ENCODE measurements around the gene CLDN5.

CLDN5 gene

DNA sequence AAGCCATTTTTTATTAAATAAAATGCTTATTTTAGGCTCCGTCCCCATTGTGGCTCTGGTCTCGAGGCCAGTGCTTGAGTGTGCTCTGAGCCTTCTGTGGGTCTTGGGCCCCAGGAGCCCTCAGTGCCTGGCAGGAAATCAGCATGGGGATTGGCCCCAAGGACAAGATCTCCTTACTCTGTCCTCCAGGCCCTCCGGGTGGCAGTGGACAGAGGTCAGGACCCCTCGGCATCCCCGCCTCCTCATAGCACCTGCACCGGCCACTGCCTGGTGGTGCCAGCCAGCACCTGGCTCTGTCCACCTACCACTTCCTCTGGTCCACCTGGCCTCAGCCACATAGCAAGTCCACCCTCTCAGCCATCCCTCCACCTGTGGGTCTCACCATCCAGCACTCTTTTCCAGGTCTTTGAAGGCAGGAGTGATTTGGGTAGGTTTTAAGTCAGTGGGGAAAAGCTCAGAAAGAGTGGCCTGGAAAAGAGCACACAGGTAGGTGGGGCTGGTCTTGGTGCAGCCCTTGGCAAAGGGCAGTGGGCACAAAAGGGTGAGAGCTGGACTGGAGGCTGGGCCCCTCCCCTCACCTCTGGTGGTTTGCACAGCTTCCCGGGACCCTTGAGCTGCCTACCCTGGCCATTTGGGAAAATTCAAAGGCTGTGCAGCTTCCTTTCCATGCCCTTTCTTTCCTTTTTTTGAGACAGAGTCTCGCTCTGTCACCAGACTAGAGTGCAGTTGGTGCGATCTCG is 3.5 kb downstream of the CLDN5 start:
- DNase-seq: no peak
- no peaks in the 10 kb centered on the region for H3K36me3 ChIP-seq (replicated peaks; ENCODE audit: insufficient read depth, low read length)

DNA sequence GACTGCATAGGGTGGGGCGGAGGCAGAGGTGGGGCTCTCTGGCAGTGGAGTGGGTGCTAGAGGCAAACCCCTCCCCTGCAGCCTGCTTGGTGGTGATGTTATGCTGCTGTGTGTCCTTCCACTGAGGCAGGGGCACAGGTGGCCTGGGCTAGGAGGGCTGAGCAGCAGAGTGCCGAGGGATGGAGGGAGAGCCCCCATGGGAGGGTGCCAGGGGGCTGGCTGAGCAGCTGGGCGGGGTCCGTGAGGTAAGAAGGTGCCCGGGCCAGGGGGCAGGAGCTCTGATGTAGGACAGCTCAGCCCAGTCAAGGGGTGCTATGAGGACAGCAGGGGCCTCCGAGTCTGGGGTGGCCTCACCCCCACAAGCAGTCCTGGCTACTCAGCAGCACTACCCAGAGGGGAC is 4.2 kb downstream of the CLDN5 start:
- Histone ChIP-seq H3K9me2 (replicated peaks; ENCODE audit: insufficient read depth, low read length) (no peaks in the 10 kb centered on the region), H3K27ac (ENCODE audit: low read length) (no peak overlapping the region), H3K4me1 (ENCODE audit: low read length) (no peaks in the 10 kb centered on the region), H2AFZ (ENCODE audit: low read length) (no peak overlapping the region), H3K4me3 (ENCODE audit: low read length) (no peak overlapping the region), H3K9ac (ENCODE audit: low read length) (no peak overlapping the region), H4K20me1 (ENCODE audit: insufficient read depth, low read length) (no peaks in the 10 kb centered on the region), H3K27me3 (replicated peaks; ENCODE audit: insufficient read depth, low read length) (no peaks in the 10 kb centered on the region), H3K9me3 (replicated peaks; ENCODE audit: insufficient read depth, low read length) (no peaks in the 10 kb centered on the region), H3K36me3 (replicated peaks; ENCODE audit: insufficient read depth, low read length) (no peaks in the 10 kb centered on the region), H3K79me2 (ENCODE audit: low read length) (no peaks in the 10 kb centered on the region), H3K4me2 (ENCODE audit: low read depth, low read length) (no peak overlapping the region), H3F3A (ENCODE audit: insufficient read depth, low read length) (no peaks in the 10 kb centered on the region)
- DNase-seq: no peak
- TF ChIP-seq EZH2 (optimal IDR thresholded peaks at IDR 0.05; ENCODE audit: low read depth, low read length) (no peak), EZH2phosphoT487 (IDR thresholded peaks at IDR 0.05; ENCODE audit: low read length) (no peak)
- TF ChIP-seq, protein P1, sequence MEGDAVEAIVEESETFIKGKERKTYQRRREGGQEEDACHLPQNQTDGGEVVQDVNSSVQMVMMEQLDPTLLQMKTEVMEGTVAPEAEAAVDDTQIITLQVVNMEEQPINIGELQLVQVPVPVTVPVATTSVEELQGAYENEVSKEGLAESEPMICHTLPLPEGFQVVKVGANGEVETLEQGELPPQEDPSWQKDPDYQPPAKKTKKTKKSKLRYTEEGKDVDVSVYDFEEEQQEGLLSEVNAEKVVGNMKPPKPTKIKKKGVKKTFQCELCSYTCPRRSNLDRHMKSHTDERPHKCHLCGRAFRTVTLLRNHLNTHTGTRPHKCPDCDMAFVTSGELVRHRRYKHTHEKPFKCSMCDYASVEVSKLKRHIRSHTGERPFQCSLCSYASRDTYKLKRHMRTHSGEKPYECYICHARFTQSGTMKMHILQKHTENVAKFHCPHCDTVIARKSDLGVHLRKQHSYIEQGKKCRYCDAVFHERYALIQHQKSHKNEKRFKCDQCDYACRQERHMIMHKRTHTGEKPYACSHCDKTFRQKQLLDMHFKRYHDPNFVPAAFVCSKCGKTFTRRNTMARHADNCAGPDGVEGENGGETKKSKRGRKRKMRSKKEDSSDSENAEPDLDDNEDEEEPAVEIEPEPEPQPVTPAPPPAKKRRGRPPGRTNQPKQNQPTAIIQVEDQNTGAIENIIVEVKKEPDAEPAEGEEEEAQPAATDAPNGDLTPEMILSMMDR (IDR thresholded peaks at IDR 0.05; ENCODE audit: low read length): no peak

More for the DNA sequence above, 3.5 kb downstream of the CLDN5 start:
- no peaks in the 10 kb centered on the region for H3K9me2 ChIP-seq (replicated peaks; ENCODE audit: insufficient read depth, low read length)
- no peaks in the 10 kb centered on the region for H4K20me1 ChIP-seq (ENCODE audit: insufficient read depth, low read length)
- no peak overlapping the region for H3K27ac ChIP-seq (ENCODE audit: low read length)
- no peak overlapping the region for H3K9ac ChIP-seq (ENCODE audit: low read length)
- H3K4me2 ChIP-seq (ENCODE audit: low read depth, low read length): no peak overlapping the region
- no peak overlapping the region for H3K4me3 ChIP-seq (ENCODE audit: low read length)
- no peaks in the 10 kb centered on the region for H3K27me3 ChIP-seq (replicated peaks; ENCODE audit: insufficient read depth, low read length)
- no peaks in the 10 kb centered on the region for H3K9me3 ChIP-seq (replicated peaks; ENCODE audit: insufficient read depth, low read length)
- no peak overlapping the region for H2AFZ ChIP-seq (ENCODE audit: low read length)
- H3F3A ChIP-seq (ENCODE audit: insufficient read depth, low read length): no peaks in the 10 kb centered on the region
- H3K79me2 ChIP-seq (ENCODE audit: low read length): no peaks in the 10 kb centered on the region
- TF ChIP-seq EZH2phosphoT487 (IDR thresholded peaks at IDR 0.05; ENCODE audit: low read length): no peak
- no peak for TF ChIP-seq EZH2 (optimal IDR thresholded peaks at IDR 0.05; ENCODE audit: low read depth, low read length)
- TF ChIP-seq, protein P1 (IDR thresholded peaks at IDR 0.05; ENCODE audit: low read length): no peak
- H3K4me1 ChIP-seq (ENCODE audit: low read length): no peaks in the 10 kb centered on the region

DNA sequence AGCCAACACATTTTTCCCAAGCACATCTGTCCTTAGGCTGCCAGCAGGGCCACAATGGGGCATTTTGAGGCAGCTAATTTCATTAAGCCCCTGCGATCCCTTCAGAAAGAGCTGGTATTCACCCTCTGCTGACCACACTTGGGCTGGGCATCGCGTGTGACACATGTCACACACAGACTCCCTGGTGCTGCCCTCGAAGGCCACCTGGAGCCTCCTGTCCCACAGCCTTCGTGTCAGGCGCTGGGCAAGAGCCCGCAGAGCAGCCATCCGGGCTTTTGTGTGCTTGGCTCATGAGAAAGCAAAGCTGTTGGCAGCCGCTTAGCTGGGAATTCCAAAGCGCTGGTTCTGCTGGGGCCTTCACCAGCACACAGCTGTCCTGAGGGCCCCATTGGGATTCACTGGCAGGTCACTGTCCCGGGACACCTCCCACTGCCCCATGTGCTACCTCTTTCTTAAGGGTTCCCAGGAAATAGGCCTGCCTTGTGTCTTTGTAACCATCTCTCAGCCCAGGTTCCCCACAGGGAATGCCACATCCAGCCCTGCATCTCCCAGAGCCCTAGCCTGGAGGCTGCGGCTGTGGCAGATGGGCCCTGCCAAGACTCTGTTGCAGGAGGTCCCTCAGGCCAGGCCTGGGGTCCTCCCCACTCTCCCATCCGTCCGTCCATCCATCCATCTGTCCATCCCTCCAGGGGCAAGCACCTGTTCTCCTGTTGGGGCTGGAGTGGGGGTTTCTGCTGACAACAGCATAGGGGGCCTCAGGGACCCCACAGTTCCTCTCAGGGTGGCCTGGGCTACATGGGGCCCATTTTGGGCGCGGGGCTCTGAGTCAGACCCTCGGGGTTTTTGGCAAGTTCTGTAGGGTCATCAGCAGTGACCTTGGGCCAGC is 4.9 kb downstream of the CLDN5 start:
- Histone ChIP-seq H3K9ac (ENCODE audit: low read length) (no peak overlapping the region), H2AFZ (ENCODE audit: low read length) (no peak overlapping the region), H4K20me1 (ENCODE audit: insufficient read depth, low read length) (no peaks in the 10 kb centered on the region), H3F3A (ENCODE audit: insufficient read depth, low read length) (no peaks in the 10 kb centered on the region), H3K36me3 (replicated peaks; ENCODE audit: insufficient read depth, low read length) (no peaks in the 10 kb centered on the region), H3K27me3 (replicated peaks; ENCODE audit: insufficient read depth, low read length) (no peaks in the 10 kb centered on the region), H3K4me2 (ENCODE audit: low read depth, low read length) (no peak overlapping the region), H3K27ac (ENCODE audit: low read length) (no peak overlapping the region), H3K9me2 (replicated peaks; ENCODE audit: insufficient read depth, low read length) (no peaks in the 10 kb centered on the region), H3K79me2 (ENCODE audit: low read length) (no peaks in the 10 kb centered on the region), H3K9me3 (replicated peaks; ENCODE audit: insufficient read depth, low read length) (no peaks in the 10 kb centered on the region), H3K4me1 (ENCODE audit: low read length) (no peaks in the 10 kb centered on the region), H3K4me3 (ENCODE audit: low read length) (no peak overlapping the region)
- DNase-seq: no peak
- TF ChIP-seq EZH2phosphoT487 (IDR thresholded peaks at IDR 0.05; ENCODE audit: low read length) (no peak), EZH2 (optimal IDR thresholded peaks at IDR 0.05; ENCODE audit: low read depth, low read length) (no peak)
- TF ChIP-seq, protein P1 (IDR thresholded peaks at IDR 0.05; ENCODE audit: low read length): no peak
